Caco-2 (cell line): ENCODE results near the gene SYCP2L. TPM values are rescaled to one million over a fixed set of nuclear protein-coding genes. Genes with fewer than 3 reads are reported as not detected.
"Not testable (repeated sequence)": the region's sequence is repeated elsewhere in the genome, so short reads cannot be mapped to it uniquely, and the experiment has no call there.

Experiments
- BruUV-seq: library from RNA; stranded (reverse); fragments of 400-500 nt; replicated peaks from 2 replicates; lab custom pipeline; 2021; lab: Mats Ljungman, UMichigan
- CTCF ChIA-PET: fragments of 300-600 bp; sonication (Branson Sonifier 250); formaldehyde crosslinking; loops from one replicate; lab custom pipeline; 2022; ENCODE audit warnings: antibody characterized with exemption; lab: Charles Lee
- POLR2A ChIA-PET: fragments of 300-600 bp; sonication (Branson Sonifier 250); formaldehyde crosslinking; loops from one replicate; lab custom pipeline; 2022; ENCODE audit warnings: antibody characterized with exemption; lab: Charles Lee
- DNase-seq, 2 experiments: peaks; one replicate each; pipeline versions ENCODE4 v3.0.0 to v3.0.0-alpha.2; 2020 to 2022
- H3K27me3 ChIP-seq: replicated peaks from 2 replicates; pipeline ENCODE4 v1.6.0; 2011; ENCODE audit warnings: low read length; ENCODE audit not compliant: control insufficient read depth, insufficient read depth
- H3K36me3 ChIP-seq: 2 replicates; pipeline ENCODE4 v1.5.1; 2011; ENCODE audit warnings: low read length; ENCODE audit not compliant: control insufficient read depth, insufficient read depth
- H3K4me1 ChIP-seq: fragments of 250-450 bp; sonication (Bioruptor Pico); 2 replicates; pipeline ENCODE4 v1.5.1; 2020; ENCODE audit warnings: mild to moderate bottlenecking
- H3K4me3 ChIP-seq: 2 replicates; pipeline ENCODE4 v1.5.1; 2011; ENCODE audit warnings: low read depth, mild to moderate bottlenecking, control low read depth, low read length
- H3K9me3 ChIP-seq: fragments of 250-450 bp; sonication (Bioruptor Pico); 2 replicates; pipeline ENCODE4 v1.5.1; 2020; ENCODE audit warnings: mild to moderate bottlenecking, moderate library complexity
- H3K27ac Mint-ChIP-seq: one replicate; pipeline ENCODE4 v1.8.0; 2022; ENCODE audit warnings: mixed read lengths; ENCODE audit not compliant: unreplicated experiment
- H3K27me3 Mint-ChIP-seq: one replicate; pipeline ENCODE4 v1.8.0; 2022; ENCODE audit warnings: mixed read lengths; ENCODE audit not compliant: insufficient read depth, unreplicated experiment
- H3K36me3 Mint-ChIP-seq: one replicate; pipeline ENCODE4 v1.8.0; 2022; ENCODE audit warnings: mild to moderate bottlenecking, mixed read lengths; ENCODE audit not compliant: insufficient read depth, unreplicated experiment
- H3K4me1 Mint-ChIP-seq: one replicate; pipeline ENCODE4 v1.8.0; 2022; ENCODE audit warnings: low read depth, mixed read lengths; ENCODE audit not compliant: unreplicated experiment
- H3K4me3 Mint-ChIP-seq: one replicate; pipeline ENCODE4 v1.8.0; 2022; ENCODE audit warnings: mild to moderate bottlenecking, moderate library complexity, mixed read lengths; ENCODE audit not compliant: unreplicated experiment
- H3K9me3 Mint-ChIP-seq: one replicate; pipeline ENCODE4 v1.8.0; 2022; ENCODE audit warnings: mixed read lengths; ENCODE audit not compliant: unreplicated experiment
- intact Hi-C: fragments of 100-400 bp; cut with micrococcal nuclease; formaldehyde crosslinking; loops from one replicate; pipeline ENCODE4 v1.10.0; 2022; ENCODE audit not compliant: unreplicated experiment
- total RNA-seq: library from RNA; stranded (reverse); gene quantifications from 2 replicates; pipeline ENCODE4 v1.2.3, GENCODE V29; 2022
- TF ChIP-seq, protein P1 (sequence below), 2 experiments: fragments of 200-600 bp in 1 of 2; IDR thresholded peaks; 1 replicate in 1 of 2; 2 replicates in 1 of 2; pipeline versions ENCODE4 v1.5.1 to v1.8.0; 2011 to 2022; ENCODE audit warnings: antibody characterized with exemption in 1 of 2, control low read depth in 1 of 2, inconsistent platforms in 1 of 2, low read depth in 1 of 2, low read length in 1 of 2, mild to moderate bottlenecking in 1 of 2, moderate library complexity in 1 of 2; ENCODE audit not compliant: insufficient read depth in 1 of 2, severe bottlenecking in 1 of 2, unreplicated experiment in 1 of 2

The SYCP2L gene
- total RNA-seq, 1 experiment from 2014 or later, result 0.20 TPM

DNA sequence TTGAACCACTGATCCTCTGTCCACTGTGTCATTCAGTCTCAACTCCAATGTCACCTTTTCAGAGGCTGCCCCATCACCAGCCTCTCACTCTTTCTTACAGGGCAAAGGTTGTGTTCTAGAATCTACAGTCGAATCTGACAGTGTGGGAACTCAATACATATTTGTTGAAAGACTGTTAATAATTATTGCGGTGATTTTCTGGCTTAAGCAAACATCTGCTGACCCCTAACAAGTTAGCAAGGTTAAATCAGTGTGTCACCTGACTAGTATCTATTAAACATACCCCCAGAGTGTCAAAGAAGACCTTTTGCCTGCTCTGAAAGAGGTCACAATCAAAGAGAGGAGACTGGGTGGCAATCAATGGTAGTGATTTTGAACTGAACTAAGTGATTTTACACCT, 115.3 kb downstream of the SYCP2L start:
- Mint-ChIP-seq H3K27ac (no peak overlapping the region), H3K4me1 (peaks cover 21% of the 10 kb centered on the region), H3K9me3 (no peaks in the 10 kb centered on the region), H3K4me3 (no peak overlapping the region), H3K27me3 (no peaks in the 10 kb centered on the region), H3K36me3 (no peaks in the 10 kb centered on the region)
- no peak for DNase-seq
- BruUV-seq, result no TSS peak
- Histone ChIP-seq H3K27me3 (no peaks in the 10 kb centered on the region), H3K4me1 (peaks cover 20% of the 10 kb centered on the region), H3K4me3 (no peak overlapping the region), H3K36me3 (no peaks in the 10 kb centered on the region), H3K9me3 (no peaks in the 10 kb centered on the region; the same call in 1 of the 2 replicates)
- ChIA-PET POLR2A (interaction anchor here (0.6 kb wide), 1 partner anchor 18 kb away, joined by 6 read pairs; no protein-coding TSS in a partner anchor), CTCF (no interaction called here)
- intact Hi-C loops, result no loop called here
- TF ChIP-seq, protein P1, sequence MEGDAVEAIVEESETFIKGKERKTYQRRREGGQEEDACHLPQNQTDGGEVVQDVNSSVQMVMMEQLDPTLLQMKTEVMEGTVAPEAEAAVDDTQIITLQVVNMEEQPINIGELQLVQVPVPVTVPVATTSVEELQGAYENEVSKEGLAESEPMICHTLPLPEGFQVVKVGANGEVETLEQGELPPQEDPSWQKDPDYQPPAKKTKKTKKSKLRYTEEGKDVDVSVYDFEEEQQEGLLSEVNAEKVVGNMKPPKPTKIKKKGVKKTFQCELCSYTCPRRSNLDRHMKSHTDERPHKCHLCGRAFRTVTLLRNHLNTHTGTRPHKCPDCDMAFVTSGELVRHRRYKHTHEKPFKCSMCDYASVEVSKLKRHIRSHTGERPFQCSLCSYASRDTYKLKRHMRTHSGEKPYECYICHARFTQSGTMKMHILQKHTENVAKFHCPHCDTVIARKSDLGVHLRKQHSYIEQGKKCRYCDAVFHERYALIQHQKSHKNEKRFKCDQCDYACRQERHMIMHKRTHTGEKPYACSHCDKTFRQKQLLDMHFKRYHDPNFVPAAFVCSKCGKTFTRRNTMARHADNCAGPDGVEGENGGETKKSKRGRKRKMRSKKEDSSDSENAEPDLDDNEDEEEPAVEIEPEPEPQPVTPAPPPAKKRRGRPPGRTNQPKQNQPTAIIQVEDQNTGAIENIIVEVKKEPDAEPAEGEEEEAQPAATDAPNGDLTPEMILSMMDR (IDR thresholded peaks at IDR 0.05; ENCODE audit: insufficient read depth in 1 of 2, low read depth in 1 of 2, low read length in 1 of 2, severe bottlenecking in 1 of 2, unreplicated experiment in 1 of 2), result no peak

DNA sequence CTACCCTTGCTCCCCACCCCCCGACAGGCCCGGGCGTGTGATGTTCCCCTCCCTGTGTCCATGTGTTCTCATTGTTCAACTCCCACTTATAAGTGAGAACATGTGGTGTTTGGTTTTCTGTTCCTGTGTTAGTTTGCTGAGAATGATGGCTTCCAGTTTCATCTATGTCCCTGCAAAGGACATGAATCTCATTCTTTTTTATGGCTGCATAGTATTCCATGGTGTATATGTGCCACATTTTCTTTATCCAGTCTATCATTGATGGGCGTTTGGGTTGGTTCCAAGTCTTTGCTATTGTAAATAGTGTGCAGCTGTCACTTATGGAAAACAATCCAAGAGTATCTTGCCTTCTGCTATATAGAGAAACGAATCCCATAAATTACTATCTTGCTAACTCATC, 116.4 kb downstream of the SYCP2L start:
- H3K4me3 ChIP-seq, H3K4me3 Mint-ChIP-seq, POLR2A ChIA-PET, DNase-seq, H3K9me3 ChIP-seq, H3K36me3 Mint-ChIP-seq, H3K27me3 ChIP-seq, BruUV-seq, intact Hi-C loops, H3K9me3 Mint-ChIP-seq, H3K27me3 Mint-ChIP-seq, H3K27ac Mint-ChIP-seq, CTCF ChIA-PET, H3K36me3 ChIP-seq: not testable (repeated sequence)
- peaks cover 31% of the 10 kb centered on the region for H3K4me1 ChIP-seq
- peaks cover 32% of the 10 kb centered on the region for H3K4me1 Mint-ChIP-seq

DNA sequence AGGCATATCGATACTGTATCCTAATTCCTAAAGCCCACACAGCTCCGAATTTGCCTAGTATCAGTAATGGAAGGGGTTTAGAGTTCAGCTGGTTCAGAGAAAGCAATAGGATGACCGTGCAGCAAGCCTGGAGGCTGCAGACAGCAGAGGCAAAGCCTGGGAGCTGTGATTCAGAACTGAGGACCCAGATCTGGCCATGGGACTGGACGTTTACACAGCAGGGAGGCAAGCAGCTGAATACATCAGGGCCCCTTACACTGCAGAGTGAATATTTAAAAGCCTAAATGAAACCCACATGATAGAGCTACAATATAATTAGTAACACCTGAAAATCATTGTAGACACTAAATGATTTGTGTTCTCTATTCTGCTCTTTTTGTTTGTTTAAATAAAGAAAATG, 119.2 kb downstream of the SYCP2L start:
- BruUV-seq, result no TSS peak

More for the DNA sequence above, 119.2 kb downstream of the SYCP2L start:
- intact Hi-C loops, result loop anchor here (2.0 kb wide), 1 partner anchor 43 kb away; no protein-coding TSS in a partner anchor
- H3K4me3 ChIP-seq, result no peak overlapping the region
- H3K4me1 ChIP-seq, result peaks cover 55% of the 10 kb centered on the region
- no peaks in the 10 kb centered on the region for H3K36me3 Mint-ChIP-seq
- no peaks in the 10 kb centered on the region for H3K27me3 Mint-ChIP-seq
- ChIA-PET CTCF (no interaction called here), POLR2A (no interaction called here)
- TF ChIP-seq, protein P1 (IDR thresholded peaks at IDR 0.05; ENCODE audit: insufficient read depth in 1 of 2, low read depth in 1 of 2, low read length in 1 of 2, severe bottlenecking in 1 of 2, unreplicated experiment in 1 of 2), result no peak
- H3K36me3 ChIP-seq, result no peaks in the 10 kb centered on the region
- no peaks in the 10 kb centered on the region for H3K9me3 ChIP-seq
- no peak overlapping the region for H3K4me3 Mint-ChIP-seq
- peaks cover 45% of the 10 kb centered on the region for H3K4me1 Mint-ChIP-seq
- H3K9me3 Mint-ChIP-seq, result no peaks in the 10 kb centered on the region
- H3K27ac Mint-ChIP-seq, result no peak overlapping the region
- DNase-seq, result no peak
- no peaks in the 10 kb centered on the region for H3K27me3 ChIP-seq
